HCT116 (cell line): ENCODE data around the gene R3HDM1. TPM values are rescaled to one million over a fixed set of nuclear protein-coding genes. Genes with fewer than 3 reads are reported as not detected.

Source experiments
- ATAC-seq: fragments of 200-7000 bp; cut with Tn5 transposase; 2 replicates; pipeline ENCODE4 v1.9.1; 2020; ENCODE audit warnings: mild to moderate bottlenecking, moderate library complexity
- BruUV-seq: library from RNA; stranded (reverse); fragments of 400-500 nt; replicated peaks from 2 replicates; lab custom pipeline; 2021; lab: Mats Ljungman, UMichigan
- CTCF ChIA-PET: fragments of 300-600 bp; sonication (Branson Sonifier 250); formaldehyde crosslinking; loops from one replicate; lab custom pipeline; 2021; ENCODE audit warnings: antibody characterized with exemption; lab: Charles Lee
- POLR2A ChIA-PET: fragments of 300-600, 350-600 bp; sonication (Branson Sonifier 250); formaldehyde crosslinking; loops from one replicate; lab custom pipeline; 2021; ENCODE audit warnings: antibody characterized with exemption; lab: Charles Lee
- RAD21 ChIA-PET, 2 experiments: fragments of 300-600 bp; sonication (Branson Sonifier 250); formaldehyde crosslinking; loops; one replicate each; lab custom pipeline; 2023; ENCODE audit warnings: low total read pairs in 2 of 2; ENCODE audit not compliant: uncharacterized antibody in 2 of 2, unreplicated experiment in 2 of 2, low non-redundant PET in 1 of 2; lab: Charles Lee
- DNase-seq: peaks from one replicate; pipeline ENCODE4 v3.0.0-alpha.2; 2010; ENCODE audit warnings: low read depth, low spot score
- H2AFZ ChIP-seq: fragments of 200-600 bp; shearing (Covaris generic), sonication (generic); 2 replicates; pipeline ENCODE4 v1.6.1; 2017; ENCODE audit warnings: low read depth, mixed run types, mixed read lengths, antibody characterized with exemption, low read length; ENCODE audit not compliant: poor library complexity, severe bottlenecking
- H3K27ac ChIP-seq: 2 replicates; pipeline ENCODE4 v1.5.1; 2012; ENCODE audit warnings: low read depth, low read length
- H3K27me3 ChIP-seq: fragments of 200-600 bp; sonication (generic); 2 replicates; pipeline ENCODE4 v1.6.1; 2016; ENCODE audit warnings: mixed run types, low read length, mixed read lengths; ENCODE audit not compliant: insufficient read depth
- H3K36me3 ChIP-seq, 2 experiments: fragments of 200-500 bp in 1 of 2; fragments of 200-600 bp in 1 of 2; sonication (Bioruptor generic) in 1 of 2; sonication (generic) in 1 of 2; 2 replicates each; pipeline versions ENCODE4 v1.5.1 to v1.6.1; 2014 to 2016; ENCODE audit warnings: low read length in 2 of 2, inconsistent platforms in 1 of 2, mixed read lengths in 1 of 2, mixed run types in 1 of 2; ENCODE audit not compliant: insufficient read depth in 2 of 2, control insufficient read depth in 1 of 2
- H3K4me1 ChIP-seq, 2 experiments: fragments of 200-600 bp in 1 of 2; sonication (generic) in 1 of 2; 2 replicates each; pipeline versions ENCODE4 v1.5.1 to v1.6.1; 2012 to 2017; ENCODE audit warnings: low read length in 2 of 2, inconsistent platforms in 1 of 2, mild to moderate bottlenecking in 1 of 2, mixed read lengths in 1 of 2, mixed run types in 1 of 2, moderate library complexity in 1 of 2; ENCODE audit not compliant: insufficient read depth in 2 of 2, control insufficient read depth in 1 of 2
- H3K4me2 ChIP-seq: fragments of 200-600 bp; sonication (generic); 2 replicates; pipeline ENCODE4 v1.6.1; 2017; ENCODE audit warnings: mixed run types, low read length, mixed read lengths
- H3K4me3 ChIP-seq, 2 experiments: fragments of 200-600 bp in 1 of 2; sonication (generic) in 1 of 2; replicated peaks in 1 of 2; 2 replicates each; pipeline ENCODE4 v1.5.1; 2011 to 2016; ENCODE audit warnings: low read length in 2 of 2, control low read depth in 1 of 2, low read depth in 1 of 2, mild to moderate bottlenecking in 1 of 2, mixed read lengths in 1 of 2, mixed run types in 1 of 2
- H3K79me2 ChIP-seq: fragments of 200-600 bp; sonication (generic); 2 replicates; pipeline ENCODE4 v1.6.1; 2017; ENCODE audit warnings: mild to moderate bottlenecking, mixed run types, low read length, moderate library complexity, mixed read lengths; ENCODE audit not compliant: insufficient read depth
- H3K9ac ChIP-seq: fragments of 200-600 bp; sonication (generic); 2 replicates; pipeline ENCODE4 v1.6.1; 2016; ENCODE audit warnings: low read length, mixed read lengths
- H3K9me2 ChIP-seq: fragments of 200-600 bp; sonication (generic), shearing (Covaris generic); 2 replicates; pipeline ENCODE4 v1.6.1; 2017; ENCODE audit warnings: mixed run types, mild to moderate bottlenecking, moderate library complexity; ENCODE audit not compliant: insufficient read depth
- H3K9me3 ChIP-seq, 2 experiments: fragments of 200-500 bp in 1 of 2; fragments of 200-600 bp in 1 of 2; sonication (Bioruptor generic) in 1 of 2; sonication (generic) in 1 of 2; 2 replicates each; pipeline ENCODE4 v1.6.1; 2014 to 2017; ENCODE audit warnings: low read length in 2 of 2, mixed read lengths in 2 of 2, inconsistent platforms in 1 of 2, low read depth in 1 of 2, mild to moderate bottlenecking in 1 of 2, mixed run types in 1 of 2, moderate library complexity in 1 of 2; ENCODE audit not compliant: control insufficient read depth in 1 of 2, insufficient read depth in 1 of 2
- H4K20me1 ChIP-seq: fragments of 200-600 bp; sonication (generic), shearing (Covaris generic); 2 replicates; pipeline ENCODE4 v1.6.1; 2017; ENCODE audit warnings: mixed run types, mild to moderate bottlenecking, moderate library complexity; ENCODE audit not compliant: insufficient read depth
- CBX3 ChIP-seq: IDR thresholded peaks from 2 replicates; pipeline ENCODE4 v1.6.1; 2012; ENCODE audit warnings: low read depth
- CEBPB ChIP-seq: IDR thresholded peaks from 2 replicates; pipeline ENCODE4 v1.6.1; 2012; ENCODE audit warnings: low read depth
- EGR1 ChIP-seq: IDR thresholded peaks from 2 replicates; pipeline ENCODE4 v1.6.1; 2012; ENCODE audit warnings: low read depth
- EZH2 ChIP-seq: fragments of 200-600 bp; sonication (generic); IDR thresholded peaks from 2 replicates; pipeline ENCODE4 v1.6.1; 2017; ENCODE audit warnings: antibody characterized with exemption, mixed run types
- EZH2phosphoT487 ChIP-seq: fragments of 200-600 bp; IDR thresholded peaks from 2 replicates; pipeline ENCODE4 v1.6.1; 2018; ENCODE audit warnings: antibody characterized with exemption, borderline replicate concordance
- POLR2A ChIP-seq: IDR thresholded peaks from 2 replicates; pipeline ENCODE4 v1.7.0; 2011; ENCODE audit warnings: borderline replicate concordance; ENCODE audit not compliant: insufficient read depth, insufficient read length; ENCODE audit errors: extremely low read depth
- POLR2AphosphoS5 ChIP-seq: IDR thresholded peaks from 2 replicates; pipeline ENCODE4 v1.6.1; 2011; ENCODE audit warnings: mild to moderate bottlenecking, low read depth, low read length, moderate library complexity
- RAD21 ChIP-seq: IDR thresholded peaks from 2 replicates; pipeline ENCODE4 v1.6.1; 2012; ENCODE audit warnings: low read depth, mild to moderate bottlenecking
- SIN3A ChIP-seq: IDR thresholded peaks from 2 replicates; pipeline ENCODE4 v1.6.1; 2012; ENCODE audit warnings: low read depth
- SP1 ChIP-seq: IDR thresholded peaks from 2 replicates; pipeline ENCODE4 v1.6.1; 2012; ENCODE audit warnings: low read depth
- TCF7L2 ChIP-seq: IDR thresholded peaks from 2 replicates; pipeline ENCODE4 v1.7.0; 2011; ENCODE audit warnings: borderline replicate concordance, inconsistent platforms; ENCODE audit not compliant: insufficient read depth, insufficient read length; ENCODE audit errors: extremely low read depth
- ZFX ChIP-seq: fragments of 450-650 bp; IDR thresholded peaks from 2 replicates; pipeline ENCODE4 v1.6.1; 2017
- intact Hi-C: fragments of 100-400 bp; cut with micrococcal nuclease; formaldehyde crosslinking; loops from 2 replicates; pipeline ENCODE4 v1.10.0; 2022
- total RNA-seq: library from RNA; stranded (reverse); gene quantifications from one replicate; pipeline ENCODE4 v1.2.1, GENCODE V29; 2021; ENCODE audit not compliant: unreplicated experiment
- TF ChIP-seq, protein P1 (sequence below): IDR thresholded peaks from 2 replicates; pipeline ENCODE4 v1.6.1; 2012
- TF ChIP-seq, protein P2 (sequence below), 3 experiments: fragments of 200-600 bp in 1 of 3; sonication (generic) in 1 of 3; IDR thresholded peaks in 2 of 3; conservative IDR thresholded peaks in 1 of 3; 2 replicates each; pipeline ENCODE4 v1.5.1; 2012 to 2017; ENCODE audit warnings: low read depth in 2 of 3, low read length in 2 of 3, antibody characterized with exemption in 1 of 3, borderline replicate concordance in 1 of 3, control low read depth in 1 of 3, mild to moderate bottlenecking in 1 of 3, mixed read lengths in 1 of 3, mixed run types in 1 of 3, moderate library complexity in 1 of 3; ENCODE audit not compliant: insufficient read depth in 1 of 3
- TF ChIP-seq, protein P3 (sequence below): IDR thresholded peaks from 2 replicates; pipeline ENCODE4 v1.6.1; 2012
- TF ChIP-seq, protein P4 (sequence below): IDR thresholded peaks from 2 replicates; pipeline ENCODE4 v1.6.1; 2012; ENCODE audit warnings: low read depth

The R3HDM1 gene
- total RNA-seq, 1 experiment from 2014 or later = 43.1 TPM

DNA sequence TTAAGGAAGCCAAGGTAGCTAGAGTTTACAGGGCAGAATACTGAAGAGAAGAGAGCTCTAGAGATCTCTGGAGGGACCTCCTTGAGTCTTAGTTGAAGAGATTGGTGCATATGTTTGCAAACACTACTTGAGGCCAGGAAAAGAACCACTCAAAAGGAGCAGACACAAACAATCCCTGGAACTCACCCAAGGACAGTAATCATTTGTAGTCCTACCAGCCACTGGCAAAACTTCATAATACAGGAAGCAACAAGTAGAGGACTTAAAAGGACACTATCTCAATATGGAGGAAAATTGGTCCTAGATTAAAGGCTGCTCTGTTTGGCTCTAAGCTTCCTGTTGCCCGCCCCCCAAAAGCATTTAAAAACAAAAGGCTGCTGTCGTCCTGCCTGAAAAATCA is 163.4 kb downstream of the R3HDM1 start:
- ChIA-PET POLR2A (no interaction called here), CTCF (no interaction called here), RAD21 (no interaction called here)
- intact Hi-C loops = no loop called here
- Histone ChIP-seq H2AFZ (no peak overlapping the region), H3K36me3 (0 out of 4 replicates have a peak, but pooled peaks cover 0 to 2% of the 10 kb centered on the region in 2 experiments), H3K27ac (no peak overlapping the region), H3K79me2 (no peaks in the 10 kb centered on the region), H3K4me1 (no peaks in the 10 kb centered on the region)
- ATAC-seq = no peak
- no TSS peak for BruUV-seq
- TF ChIP-seq EZH2 (no peak), POLR2A (no peak), TCF7L2 (no peak), CBX3 (no peak), SP1 (no peak), EZH2phosphoT487 (no peak), POLR2AphosphoS5 (no peak), SIN3A (no peak), CEBPB (no peak), RAD21 (no peak), EGR1 (no peak), ZFX (no peak)
- TF ChIP-seq, protein P1, sequence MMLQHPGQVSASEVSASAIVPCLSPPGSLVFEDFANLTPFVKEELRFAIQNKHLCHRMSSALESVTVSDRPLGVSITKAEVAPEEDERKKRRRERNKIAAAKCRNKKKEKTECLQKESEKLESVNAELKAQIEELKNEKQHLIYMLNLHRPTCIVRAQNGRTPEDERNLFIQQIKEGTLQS = no peak
- TF ChIP-seq, protein P2, sequence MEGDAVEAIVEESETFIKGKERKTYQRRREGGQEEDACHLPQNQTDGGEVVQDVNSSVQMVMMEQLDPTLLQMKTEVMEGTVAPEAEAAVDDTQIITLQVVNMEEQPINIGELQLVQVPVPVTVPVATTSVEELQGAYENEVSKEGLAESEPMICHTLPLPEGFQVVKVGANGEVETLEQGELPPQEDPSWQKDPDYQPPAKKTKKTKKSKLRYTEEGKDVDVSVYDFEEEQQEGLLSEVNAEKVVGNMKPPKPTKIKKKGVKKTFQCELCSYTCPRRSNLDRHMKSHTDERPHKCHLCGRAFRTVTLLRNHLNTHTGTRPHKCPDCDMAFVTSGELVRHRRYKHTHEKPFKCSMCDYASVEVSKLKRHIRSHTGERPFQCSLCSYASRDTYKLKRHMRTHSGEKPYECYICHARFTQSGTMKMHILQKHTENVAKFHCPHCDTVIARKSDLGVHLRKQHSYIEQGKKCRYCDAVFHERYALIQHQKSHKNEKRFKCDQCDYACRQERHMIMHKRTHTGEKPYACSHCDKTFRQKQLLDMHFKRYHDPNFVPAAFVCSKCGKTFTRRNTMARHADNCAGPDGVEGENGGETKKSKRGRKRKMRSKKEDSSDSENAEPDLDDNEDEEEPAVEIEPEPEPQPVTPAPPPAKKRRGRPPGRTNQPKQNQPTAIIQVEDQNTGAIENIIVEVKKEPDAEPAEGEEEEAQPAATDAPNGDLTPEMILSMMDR (IDR thresholded peaks at IDR 0.05 in 2 of 3, conservative IDR thresholded peaks at IDR 0.05 in 1 of 3; ENCODE audit: borderline replicate concordance in 1 of 3, insufficient read depth in 1 of 3, low read depth in 2 of 3, low read length in 2 of 3) = no peak
- TF ChIP-seq, protein P3, sequence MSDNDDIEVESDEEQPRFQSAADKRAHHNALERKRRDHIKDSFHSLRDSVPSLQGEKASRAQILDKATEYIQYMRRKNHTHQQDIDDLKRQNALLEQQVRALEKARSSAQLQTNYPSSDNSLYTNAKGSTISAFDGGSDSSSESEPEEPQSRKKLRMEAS = no peak
- TF ChIP-seq, protein P4, sequence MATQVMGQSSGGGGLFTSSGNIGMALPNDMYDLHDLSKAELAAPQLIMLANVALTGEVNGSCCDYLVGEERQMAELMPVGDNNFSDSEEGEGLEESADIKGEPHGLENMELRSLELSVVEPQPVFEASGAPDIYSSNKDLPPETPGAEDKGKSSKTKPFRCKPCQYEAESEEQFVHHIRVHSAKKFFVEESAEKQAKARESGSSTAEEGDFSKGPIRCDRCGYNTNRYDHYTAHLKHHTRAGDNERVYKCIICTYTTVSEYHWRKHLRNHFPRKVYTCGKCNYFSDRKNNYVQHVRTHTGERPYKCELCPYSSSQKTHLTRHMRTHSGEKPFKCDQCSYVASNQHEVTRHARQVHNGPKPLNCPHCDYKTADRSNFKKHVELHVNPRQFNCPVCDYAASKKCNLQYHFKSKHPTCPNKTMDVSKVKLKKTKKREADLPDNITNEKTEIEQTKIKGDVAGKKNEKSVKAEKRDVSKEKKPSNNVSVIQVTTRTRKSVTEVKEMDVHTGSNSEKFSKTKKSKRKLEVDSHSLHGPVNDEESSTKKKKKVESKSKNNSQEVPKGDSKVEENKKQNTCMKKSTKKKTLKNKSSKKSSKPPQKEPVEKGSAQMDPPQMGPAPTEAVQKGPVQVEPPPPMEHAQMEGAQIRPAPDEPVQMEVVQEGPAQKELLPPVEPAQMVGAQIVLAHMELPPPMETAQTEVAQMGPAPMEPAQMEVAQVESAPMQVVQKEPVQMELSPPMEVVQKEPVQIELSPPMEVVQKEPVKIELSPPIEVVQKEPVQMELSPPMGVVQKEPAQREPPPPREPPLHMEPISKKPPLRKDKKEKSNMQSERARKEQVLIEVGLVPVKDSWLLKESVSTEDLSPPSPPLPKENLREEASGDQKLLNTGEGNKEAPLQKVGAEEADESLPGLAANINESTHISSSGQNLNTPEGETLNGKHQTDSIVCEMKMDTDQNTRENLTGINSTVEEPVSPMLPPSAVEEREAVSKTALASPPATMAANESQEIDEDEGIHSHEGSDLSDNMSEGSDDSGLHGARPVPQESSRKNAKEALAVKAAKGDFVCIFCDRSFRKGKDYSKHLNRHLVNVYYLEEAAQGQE = no peak
- TF ChIP-seq, all 23 proteins: peak for 0
- no peak for DNase-seq
- H3K9me3 ChIP-seq = no peaks in the 10 kb centered on the region
- no peak overlapping the region for H3K4me2 ChIP-seq
- H3K4me3 ChIP-seq = no peak overlapping the region
- no peaks in the 10 kb centered on the region for H4K20me1 ChIP-seq
- H3K9ac ChIP-seq = no peak overlapping the region
- H3K27me3 ChIP-seq = no peaks in the 10 kb centered on the region
- no peaks in the 10 kb centered on the region for H3K9me2 ChIP-seq
